ENCODE measurements around the gene KIAA1755.

The KIAA1755 gene

GRCh38 chr20:38219006-38219950 lies 41.3 kb downstream of the KIAA1755 start:
- no peak for DNase-seq (ENCODE audit: low spot score)

GRCh38 chr20:38218566-38218885 lies 42.0 kb downstream of the KIAA1755 start:
- no peak for DNase-seq (ENCODE audit: low spot score)

GRCh38 chr20:38217791-38218565 lies 42.6 kb downstream of the KIAA1755 start:
- DNase-seq (ENCODE audit: low spot score), result peak; percentile 94

GRCh38 chr20:38216746-38217595 lies 43.6 kb downstream of the KIAA1755 start:
- DNase-seq (ENCODE audit: low spot score), result no peak

- DNase-seq (ENCODE audit: low spot score), result no peak
Observed at GRCh38 chr20:38216201-38216600, 44.3 kb downstream of the KIAA1755 start.

GRCh38 chr20:38215194-38216182 lies 45.0 kb downstream of the KIAA1755 start:
- DNase-seq (ENCODE audit: low spot score), result no peak

- DNase-seq (ENCODE audit: low spot score), result peak; percentile 35
Observed at GRCh38 chr20:38214256-38215193, 46.0 kb downstream of the KIAA1755 start.

- DNase-seq (ENCODE audit: low spot score), result no peak
Observed at GRCh38 chr20:38213607-38213940, 47.0 kb downstream of the KIAA1755 start.

- DNase-seq (ENCODE audit: low spot score), result no peak
Observed at GRCh38 chr20:38212806-38213606, 47.5 kb downstream of the KIAA1755 start.

- DNase-seq (ENCODE audit: low spot score), result no peak
Observed at GRCh38 chr20:38211200-38212097, 49.1 kb downstream of the KIAA1755 start.

- peak; percentile 34 for DNase-seq (ENCODE audit: low spot score)
Observed at GRCh38 chr20:38210741-38211140, 49.8 kb downstream of the KIAA1755 start.

GRCh38 chr20:38209736-38210405 lies 50.7 kb downstream of the KIAA1755 start:
- no peak for DNase-seq (ENCODE audit: low spot score)

GRCh38 chr20:38209054-38209675 lies 51.4 kb downstream of the KIAA1755 start:
- DNase-seq (ENCODE audit: low spot score), result no peak

GRCh38 chr20:38208523-38208922 lies 52.0 kb downstream of the KIAA1755 start:
- DNase-seq (ENCODE audit: low spot score), result no peak

- DNase-seq (ENCODE audit: low spot score), result no peak
Observed at GRCh38 chr20:38208088-38208487, 52.4 kb downstream of the KIAA1755 start.

GRCh38 chr20:38207621-38208020 lies 52.9 kb downstream of the KIAA1755 start:
- DNase-seq (ENCODE audit: low spot score), result no peak

- no peak for DNase-seq (ENCODE audit: low spot score)
Observed at GRCh38 chr20:38205001-38205400, 55.5 kb downstream of the KIAA1755 start.
